PFSK-1 (cell line): Measurements from ENCODE around the gene ADD1.

Source experiments
- FOXP2 ChIP-seq: optimal IDR thresholded peaks from 2 replicates; pipeline ENCODE3; 2011; ENCODE audit warnings: borderline replicate concordance, control low read depth, inconsistent platforms; ENCODE audit not compliant: insufficient read depth; ENCODE audit errors: extremely low read length, extremely low read depth
- POLR2AphosphoS5 ChIP-seq: IDR thresholded peaks from 2 replicates; pipeline ENCODE4 v1.6.1; 2012; ENCODE audit warnings: low read depth, mild to moderate bottlenecking, control low read depth, low read length, moderate library complexity
- SIN3A ChIP-seq: IDR thresholded peaks from 2 replicates; pipeline ENCODE4 v1.6.1; 2012; ENCODE audit warnings: mild to moderate bottlenecking, low read length, moderate library complexity, borderline replicate concordance; ENCODE audit not compliant: insufficient read depth
- TAF1 ChIP-seq: IDR thresholded peaks from 2 replicates; pipeline ENCODE4 v1.6.1; 2012; ENCODE audit warnings: low read length, control low read depth, borderline replicate concordance; ENCODE audit not compliant: insufficient read depth
- TF ChIP-seq, protein P1 (sequence below), 2 experiments: IDR thresholded peaks; 2 replicates each; pipeline versions ENCODE4 v1.6.1 to v1.8.0; 2011 to 2012; ENCODE audit warnings: low read depth in 2 of 2, low read length in 2 of 2, control low read depth in 1 of 2, inconsistent platforms in 1 of 2, mild to moderate bottlenecking in 1 of 2, moderate library complexity in 1 of 2; ENCODE audit not compliant: insufficient read depth in 1 of 2

ADD1 gene

DNA sequence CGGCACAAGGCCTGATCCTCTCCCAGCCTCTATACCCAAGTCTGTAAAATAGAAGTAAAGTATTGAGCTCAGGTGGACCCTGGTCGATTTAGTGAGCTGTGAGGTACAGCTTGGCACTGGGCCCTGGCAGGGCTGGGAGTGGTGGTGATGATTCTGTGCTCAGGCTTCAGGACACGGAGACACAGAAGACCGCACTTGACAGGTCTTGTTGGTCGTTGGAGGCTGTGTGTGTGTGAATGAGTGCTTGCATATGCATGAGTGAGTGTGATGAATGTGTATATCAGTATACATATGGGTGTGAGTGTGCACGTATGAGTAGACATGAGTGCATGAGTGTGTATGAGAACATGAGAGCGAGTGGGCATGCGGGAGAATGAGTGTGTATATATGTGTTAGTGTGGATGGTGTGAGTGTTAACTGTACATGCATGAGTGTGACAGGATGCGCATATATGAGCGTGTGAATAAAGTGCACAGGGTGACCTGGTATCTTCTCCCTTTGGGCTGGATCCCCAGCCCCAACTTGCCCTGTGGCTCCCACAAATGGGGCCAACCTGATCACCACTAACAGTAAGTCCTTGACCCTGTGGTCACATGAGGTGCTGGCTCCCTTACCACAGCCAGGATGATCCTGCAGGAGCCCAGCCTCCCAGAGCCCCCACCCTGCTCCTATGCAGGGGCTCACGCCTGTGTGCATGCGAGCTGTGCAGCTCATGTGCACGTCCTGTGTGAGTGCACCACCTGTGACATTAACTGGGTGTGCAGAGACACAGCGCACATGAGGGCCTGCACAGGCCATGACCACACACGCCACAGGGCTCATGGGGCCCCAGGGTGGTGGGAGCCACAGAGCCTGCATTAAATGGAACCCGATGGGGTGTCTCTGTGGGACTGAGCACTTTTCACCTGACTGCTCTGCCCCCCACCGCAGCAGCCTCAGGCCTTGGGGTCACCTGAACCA is 29.9 kb upstream of the ADD1 start:
- no peak for TF ChIP-seq TAF1
- TF ChIP-seq FOXP2 = no peak
- no peak for TF ChIP-seq SIN3A
- no peak for TF ChIP-seq POLR2AphosphoS5
- TF ChIP-seq, protein P1, sequence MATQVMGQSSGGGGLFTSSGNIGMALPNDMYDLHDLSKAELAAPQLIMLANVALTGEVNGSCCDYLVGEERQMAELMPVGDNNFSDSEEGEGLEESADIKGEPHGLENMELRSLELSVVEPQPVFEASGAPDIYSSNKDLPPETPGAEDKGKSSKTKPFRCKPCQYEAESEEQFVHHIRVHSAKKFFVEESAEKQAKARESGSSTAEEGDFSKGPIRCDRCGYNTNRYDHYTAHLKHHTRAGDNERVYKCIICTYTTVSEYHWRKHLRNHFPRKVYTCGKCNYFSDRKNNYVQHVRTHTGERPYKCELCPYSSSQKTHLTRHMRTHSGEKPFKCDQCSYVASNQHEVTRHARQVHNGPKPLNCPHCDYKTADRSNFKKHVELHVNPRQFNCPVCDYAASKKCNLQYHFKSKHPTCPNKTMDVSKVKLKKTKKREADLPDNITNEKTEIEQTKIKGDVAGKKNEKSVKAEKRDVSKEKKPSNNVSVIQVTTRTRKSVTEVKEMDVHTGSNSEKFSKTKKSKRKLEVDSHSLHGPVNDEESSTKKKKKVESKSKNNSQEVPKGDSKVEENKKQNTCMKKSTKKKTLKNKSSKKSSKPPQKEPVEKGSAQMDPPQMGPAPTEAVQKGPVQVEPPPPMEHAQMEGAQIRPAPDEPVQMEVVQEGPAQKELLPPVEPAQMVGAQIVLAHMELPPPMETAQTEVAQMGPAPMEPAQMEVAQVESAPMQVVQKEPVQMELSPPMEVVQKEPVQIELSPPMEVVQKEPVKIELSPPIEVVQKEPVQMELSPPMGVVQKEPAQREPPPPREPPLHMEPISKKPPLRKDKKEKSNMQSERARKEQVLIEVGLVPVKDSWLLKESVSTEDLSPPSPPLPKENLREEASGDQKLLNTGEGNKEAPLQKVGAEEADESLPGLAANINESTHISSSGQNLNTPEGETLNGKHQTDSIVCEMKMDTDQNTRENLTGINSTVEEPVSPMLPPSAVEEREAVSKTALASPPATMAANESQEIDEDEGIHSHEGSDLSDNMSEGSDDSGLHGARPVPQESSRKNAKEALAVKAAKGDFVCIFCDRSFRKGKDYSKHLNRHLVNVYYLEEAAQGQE (IDR thresholded peaks at IDR 0.05; ENCODE audit: insufficient read depth in 1 of 2, low read depth in 2 of 2, low read length in 2 of 2) = no peak

- TF ChIP-seq SIN3A = no peak
- no peak for TF ChIP-seq FOXP2
- TF ChIP-seq POLR2AphosphoS5 = no peak
- TF ChIP-seq, protein P1 (IDR thresholded peaks at IDR 0.05; ENCODE audit: insufficient read depth in 1 of 2, low read depth in 2 of 2, low read length in 2 of 2) = no peak
- TF ChIP-seq TAF1 = no peak
These were observed 28.9 kb upstream of the ADD1 start for GRCh38 chr4:2814627-2815270.

DNA sequence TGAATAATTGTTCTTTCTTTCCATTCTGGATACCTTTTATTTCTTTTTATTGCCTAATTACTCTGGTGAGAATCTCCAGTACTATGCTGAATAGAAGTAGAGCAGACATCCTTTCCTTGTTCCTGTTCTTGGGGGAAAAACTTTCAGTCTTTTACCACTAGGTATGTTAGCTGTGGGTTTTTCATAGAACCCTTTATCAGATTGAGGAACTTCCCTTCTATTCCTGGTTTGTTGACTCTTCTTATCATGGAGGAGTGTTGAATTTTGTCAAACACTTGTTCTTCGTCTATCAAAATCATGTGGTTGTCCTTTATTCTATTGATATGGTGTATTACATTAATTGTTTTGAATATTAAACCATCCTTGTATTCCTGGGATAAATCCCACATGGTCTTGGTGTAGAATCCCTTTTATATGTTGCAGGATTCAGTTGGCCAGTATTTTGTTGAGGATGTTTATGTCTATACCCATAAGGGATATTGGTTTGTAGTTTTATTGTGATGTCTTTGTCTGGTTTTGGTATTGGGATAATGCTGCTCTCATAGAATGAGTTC is 27.2 kb upstream of the ADD1 start:
- TF ChIP-seq SIN3A = no peak
- TF ChIP-seq, protein P1 (IDR thresholded peaks at IDR 0.05; ENCODE audit: insufficient read depth in 1 of 2, low read depth in 2 of 2, low read length in 2 of 2) = no peak
- no peak for TF ChIP-seq FOXP2
- TF ChIP-seq TAF1 = no peak
- TF ChIP-seq POLR2AphosphoS5 = no peak

DNA sequence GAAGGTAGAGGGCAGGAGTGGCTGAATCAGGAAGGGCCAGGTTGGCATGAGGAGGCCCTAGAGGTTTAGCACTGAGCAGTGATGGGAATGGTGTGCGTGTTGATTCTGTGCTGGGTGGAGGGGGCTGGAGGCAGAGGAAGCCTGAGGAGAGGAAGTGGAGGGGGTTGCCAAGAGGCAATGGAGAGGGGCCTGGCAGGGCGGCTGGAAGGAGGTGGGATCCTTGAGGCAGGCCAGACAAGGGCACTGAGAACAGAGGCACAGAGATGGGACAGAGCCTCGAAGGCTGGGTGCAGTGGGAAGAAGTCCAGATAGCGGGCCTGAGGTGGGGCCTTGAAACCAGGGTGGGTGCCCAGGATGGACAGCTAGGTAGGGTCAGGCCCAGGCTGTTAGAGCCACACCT is 26.5 kb upstream of the ADD1 start:
- TF ChIP-seq, protein P1 (IDR thresholded peaks at IDR 0.05; ENCODE audit: insufficient read depth in 1 of 2, low read depth in 2 of 2, low read length in 2 of 2) = no peak
- TF ChIP-seq SIN3A = no peak
- TF ChIP-seq POLR2AphosphoS5 = no peak
- TF ChIP-seq FOXP2 = no peak
- TF ChIP-seq TAF1 = no peak
